SK-N-SH (cell line): ENCODE measurements around the gene ATP2B2. TPM values are rescaled to one million over a fixed set of nuclear protein-coding genes. Genes with fewer than 3 reads are reported as not detected.

Source experiments
- CTCF ChIA-PET: fragments of 300-600, 350-600 bp; formaldehyde crosslinking; extraction: SDS; loops from one replicate; lab custom pipeline; 2021; lab: Yijun Ruan, JAX
- POLR2A ChIA-PET: fragments of 350-600 bp; sonication (Branson Sonifier 250); formaldehyde crosslinking; extraction: SDS; loops from one replicate; lab custom pipeline; 2020; ENCODE audit warnings: antibody characterized with exemption, inconsistent platforms; lab: Yijun Ruan, JAX
- DNase-seq: peaks from one replicate; pipeline ENCODE4 v3.0.0; 2012
- H2AFZ ChIP-seq: fragments of 200-600 bp; sonication (generic); 2 replicates; pipeline ENCODE4 v1.8.1; 2016; ENCODE audit warnings: antibody characterized with exemption, mild to moderate bottlenecking, low read depth
- H3F3A ChIP-seq: fragments of 200-600 bp; sonication (generic); replicated peaks from 2 replicates; pipeline ENCODE3; 2016; ENCODE audit warnings: antibody characterized with exemption, mild to moderate bottlenecking; ENCODE audit not compliant: insufficient read depth
- H3K27ac ChIP-seq, 2 experiments: fragments of 200-500 bp in 1 of 2; fragments of 200-600 bp in 1 of 2; sonication (Bioruptor generic) in 1 of 2; sonication (generic), shearing (Covaris generic) in 1 of 2; 2 replicates each; pipeline versions ENCODE4 v1.5.1 to v1.6.1; 2014 to 2016; ENCODE audit warnings: low read depth in 2 of 2, inconsistent platforms in 1 of 2, low read length in 1 of 2, mild to moderate bottlenecking in 1 of 2, mixed read lengths in 1 of 2
- H3K27me3 ChIP-seq: fragments of 200-600 bp; sonication (generic), shearing (Covaris generic); 2 replicates; pipeline ENCODE4 v1.6.1; 2016; ENCODE audit warnings: mixed run types; ENCODE audit not compliant: insufficient read depth
- H3K36me3 ChIP-seq, 2 experiments: fragments of 200-500 bp in 1 of 2; fragments of 200-600 bp in 1 of 2; sonication (Bioruptor generic) in 1 of 2; sonication (generic) in 1 of 2; replicated peaks in 1 of 2; 2 replicates each; pipeline versions ENCODE3 to v1.5.1; 2014 to 2016; ENCODE audit warnings: low read length in 1 of 2, mild to moderate bottlenecking in 1 of 2; ENCODE audit not compliant: insufficient read depth in 2 of 2, control insufficient read depth in 1 of 2
- H3K4me1 ChIP-seq, 2 experiments: fragments of 200-500 bp in 1 of 2; fragments of 200-600 bp in 1 of 2; sonication (Bioruptor generic) in 1 of 2; sonication (generic), shearing (Covaris generic) in 1 of 2; 2 replicates each; pipeline versions ENCODE4 v1.5.1 to v1.6.1; 2014 to 2016; ENCODE audit warnings: low read depth in 1 of 2, low read length in 1 of 2, mixed run types in 1 of 2; ENCODE audit not compliant: insufficient read depth in 2 of 2, control insufficient read depth in 1 of 2
- H3K4me2 ChIP-seq: fragments of 200-600 bp; sonication (generic), shearing (Covaris generic); 2 replicates; pipeline ENCODE4 v1.6.1; 2017; ENCODE audit warnings: mixed run types
- H3K4me3 ChIP-seq, 2 experiments: fragments of 200-500 bp in 1 of 2; fragments of 200-600 bp in 1 of 2; sonication (Bioruptor generic) in 1 of 2; sonication (generic), shearing (Covaris generic) in 1 of 2; 2 replicates each; pipeline versions ENCODE4 v1.5.1 to v1.8.1; 2014 to 2016; ENCODE audit warnings: low read depth in 2 of 2, inconsistent platforms in 1 of 2, low read length in 1 of 2, mild to moderate bottlenecking in 1 of 2, mixed read lengths in 1 of 2, moderate library complexity in 1 of 2
- H3K79me2 ChIP-seq: fragments of 200-600 bp; sonication (generic); 2 replicates; pipeline ENCODE4 v1.8.1; 2017; ENCODE audit warnings: mild to moderate bottlenecking; ENCODE audit not compliant: insufficient read depth
- H3K9ac ChIP-seq: fragments of 200-600 bp; sonication (generic); 2 replicates; pipeline ENCODE4 v1.6.1; 2017; ENCODE audit warnings: mixed run types
- H3K9me2 ChIP-seq: fragments of 200-600 bp; sonication (generic); 2 replicates; pipeline ENCODE4 v1.6.1; 2017; ENCODE audit warnings: mixed run types
- H3K9me3 ChIP-seq: fragments of 200-600 bp; sonication (generic); 2 replicates; pipeline ENCODE4 v1.6.1; 2017; ENCODE audit warnings: mixed run types, mild to moderate bottlenecking, moderate library complexity
- H4K20me1 ChIP-seq: fragments of 200-600 bp; sonication (generic); 2 replicates; pipeline ENCODE4 v1.6.1; 2017; ENCODE audit warnings: mild to moderate bottlenecking, mixed run types; ENCODE audit not compliant: insufficient read depth
- CHD2 ChIP-seq: fragments of 150-350 bp; IDR thresholded peaks from 2 replicates; pipeline ENCODE4 v1.6.1; 2018; ENCODE audit warnings: low read length; ENCODE audit not compliant: partially characterized antibody
- FOXJ3 ChIP-seq: sonication (generic); formaldehyde crosslinking; IDR thresholded peaks from 2 replicates; pipeline ENCODE4 v1.5.1; 2020; ENCODE audit warnings: mild to moderate bottlenecking, missing genetic modification reagents
- GABPA ChIP-seq: IDR thresholded peaks from 2 replicates; pipeline ENCODE4 v1.4.0; 2012; ENCODE audit warnings: low read depth, mild to moderate bottlenecking
- PBX3 ChIP-seq: IDR thresholded peaks from 2 replicates; pipeline ENCODE4; 2012
- POLR2AphosphoS5 ChIP-seq: IDR thresholded peaks from 2 replicates; pipeline ENCODE4 v1.6.1; 2012; ENCODE audit warnings: low read depth, low read length
- RAD21 ChIP-seq: IDR thresholded peaks from 2 replicates; pipeline ENCODE4 v1.6.1; 2012; ENCODE audit warnings: mild to moderate bottlenecking, low read length
- RCOR1 ChIP-seq: fragments of 150-350 bp; IDR thresholded peaks from 2 replicates; pipeline ENCODE4 v1.6.1; 2017; ENCODE audit warnings: antibody characterized with exemption, low read length
- RFX5 ChIP-seq: IDR thresholded peaks from 2 replicates; pipeline ENCODE4 v1.6.1; 2012; ENCODE audit warnings: mild to moderate bottlenecking, improper control_type of control experiment, low read length
- SIN3A ChIP-seq: IDR thresholded peaks from 2 replicates; pipeline ENCODE4 v1.6.1; 2012; ENCODE audit warnings: low read depth, mild to moderate bottlenecking, low read length, moderate library complexity, borderline replicate concordance
- TCF12 ChIP-seq: IDR thresholded peaks from 2 replicates; pipeline ENCODE4 v1.4.0; 2012
- TEAD4 ChIP-seq: IDR thresholded peaks from 2 replicates; pipeline ENCODE4 v1.4.0; 2012; ENCODE audit warnings: mild to moderate bottlenecking, borderline replicate concordance; ENCODE audit not compliant: insufficient read depth
- USF2 ChIP-seq: fragments of 150-350 bp; IDR thresholded peaks from 2 replicates; pipeline ENCODE4 v1.6.1; 2017; ENCODE audit warnings: antibody characterized with exemption, low read length, low read depth, borderline replicate concordance
- YY1 ChIP-seq: IDR thresholded peaks from 2 replicates; pipeline ENCODE4 v1.4.0; 2012; ENCODE audit warnings: low read depth, mild to moderate bottlenecking
- WGBS: methylation state at CpG from one replicate; pipeline ENCODE4 v1.1.6; 2017; ENCODE audit warnings: low lambda C conversion rate; 5-methylcytosine and 5-hydroxymethylcytosine counted together
- polyA plus RNA-seq, 3 experiments: library from polyadenylated mRNA; depleted of rRNA; stranded (reverse); fragments of >200 nt; gene quantifications; 2 replicates each; pipeline ENCODE4 v1.2.3, GENCODE V29; 2012
- TF ChIP-seq, protein P1 (sequence below): fragments of 200-600 bp; sonication (generic); IDR thresholded peaks from 2 replicates; pipeline ENCODE4 v1.6.1; 2017; ENCODE audit warnings: antibody characterized with exemption, mild to moderate bottlenecking, moderate library complexity

Gene ATP2B2
- polyA plus RNA-seq, 1 of the 3 experiments (the other 2 are of a cell fraction): 0.15 TPM

GRCh38 chr3:10519236-10519635 is 13.8 kb upstream of the ATP2B2 start:
- no peaks in the 10 kb centered on the region for H3F3A ChIP-seq
- no peaks in the 10 kb centered on the region for H3K4me1 ChIP-seq
- H3K27ac ChIP-seq: no peak overlapping the region
- H2AFZ ChIP-seq: no peak overlapping the region
- DNase-seq: no peak
- no peak overlapping the region for H3K9ac ChIP-seq
- TF ChIP-seq RFX5 (no peak), YY1 (no peak), FOXJ3 (CRISPR knock-in tag) (no peak), RAD21 (no peak), CHD2 (no peak), POLR2AphosphoS5 (no peak)
- TF ChIP-seq, protein P1, sequence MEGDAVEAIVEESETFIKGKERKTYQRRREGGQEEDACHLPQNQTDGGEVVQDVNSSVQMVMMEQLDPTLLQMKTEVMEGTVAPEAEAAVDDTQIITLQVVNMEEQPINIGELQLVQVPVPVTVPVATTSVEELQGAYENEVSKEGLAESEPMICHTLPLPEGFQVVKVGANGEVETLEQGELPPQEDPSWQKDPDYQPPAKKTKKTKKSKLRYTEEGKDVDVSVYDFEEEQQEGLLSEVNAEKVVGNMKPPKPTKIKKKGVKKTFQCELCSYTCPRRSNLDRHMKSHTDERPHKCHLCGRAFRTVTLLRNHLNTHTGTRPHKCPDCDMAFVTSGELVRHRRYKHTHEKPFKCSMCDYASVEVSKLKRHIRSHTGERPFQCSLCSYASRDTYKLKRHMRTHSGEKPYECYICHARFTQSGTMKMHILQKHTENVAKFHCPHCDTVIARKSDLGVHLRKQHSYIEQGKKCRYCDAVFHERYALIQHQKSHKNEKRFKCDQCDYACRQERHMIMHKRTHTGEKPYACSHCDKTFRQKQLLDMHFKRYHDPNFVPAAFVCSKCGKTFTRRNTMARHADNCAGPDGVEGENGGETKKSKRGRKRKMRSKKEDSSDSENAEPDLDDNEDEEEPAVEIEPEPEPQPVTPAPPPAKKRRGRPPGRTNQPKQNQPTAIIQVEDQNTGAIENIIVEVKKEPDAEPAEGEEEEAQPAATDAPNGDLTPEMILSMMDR: no peak
- TF ChIP-seq, all 33 proteins: peak for 0
- Histone ChIP-seq H3K4me3 (no peak overlapping the region), H3K9me3 (no peaks in the 10 kb centered on the region), H3K4me2 (no peak overlapping the region), H3K27me3 (peaks cover 6% of the 10 kb centered on the region; the same call in 1 of the 2 replicates), H3K79me2 (no peaks in the 10 kb centered on the region), H3K9me2 (no peaks in the 10 kb centered on the region), H3K36me3 (no peaks in the 10 kb centered on the region), H4K20me1 (no peaks in the 10 kb centered on the region)
- 42% methylated on average over 7 of the region's 7 CpGs for WGBS
- CTCF ChIA-PET: interaction anchor here (0.8 to 1.8 kb wide), 5 partner anchors 23 to 219 kb away, joined by 3 read pairs; no protein-coding TSS in a partner anchor
- POLR2A ChIA-PET: no interaction called here

DNA sequence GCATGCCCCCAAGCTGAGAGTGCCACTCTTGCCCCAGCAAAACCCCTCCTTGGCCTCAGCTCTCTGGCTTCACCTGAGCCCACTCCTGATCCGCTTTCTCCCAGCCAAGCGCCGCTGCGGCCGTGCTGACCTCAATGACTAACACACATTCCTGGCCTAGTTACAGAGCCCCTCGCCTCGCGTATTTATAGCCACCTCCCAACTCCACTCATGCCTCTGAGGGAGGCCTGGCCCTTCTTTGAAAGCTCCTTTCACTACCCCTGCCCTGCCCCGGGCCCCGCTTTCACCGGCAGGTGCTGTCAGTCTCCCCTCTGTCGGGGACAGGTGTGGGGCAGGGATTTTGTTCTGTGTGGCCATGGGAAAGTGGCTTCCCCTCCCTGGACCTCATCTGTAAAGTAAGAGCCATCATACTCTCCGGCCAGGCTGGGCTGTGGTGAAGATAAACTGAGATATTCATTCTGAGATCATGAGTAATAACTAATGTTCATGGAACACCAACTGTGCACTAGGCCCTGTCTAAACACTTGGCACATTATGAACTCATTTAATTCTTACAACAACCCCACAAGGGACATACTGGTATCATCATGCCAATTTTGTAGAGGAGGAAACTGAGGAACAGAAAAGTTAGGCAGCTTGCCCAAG is 13.2 kb upstream of the ATP2B2 start:
- no peaks in the 10 kb centered on the region for H3K4me1 ChIP-seq
- no peak overlapping the region for H3K9ac ChIP-seq
- no peaks in the 10 kb centered on the region for H4K20me1 ChIP-seq
- no peaks in the 10 kb centered on the region for H3K9me2 ChIP-seq
- H3K36me3 ChIP-seq: no peaks in the 10 kb centered on the region
- no peaks in the 10 kb centered on the region for H3K9me3 ChIP-seq
- H3K27ac ChIP-seq: no peak overlapping the region
- no peaks in the 10 kb centered on the region for H3K79me2 ChIP-seq
- no peak for DNase-seq
- ChIA-PET POLR2A (no interaction called here), CTCF (interaction anchor here (0.8 to 1.7 kb wide), 4 partner anchors 22 to 220 kb away, joined by 3 read pairs; no protein-coding TSS in a partner anchor)
- TF ChIP-seq GABPA: no peak
- TF ChIP-seq TCF12: no peak
- no peak for TF ChIP-seq RCOR1
- no peak for TF ChIP-seq TEAD4
- TF ChIP-seq PBX3: no peak
- no peak for TF ChIP-seq RAD21
- TF ChIP-seq RFX5: no peak
- TF ChIP-seq SIN3A: no peak
- no peak for TF ChIP-seq USF2
- H3F3A ChIP-seq: no peaks in the 10 kb centered on the region
- peaks cover 6% of the 10 kb centered on the region; the same call in 1 of the 2 replicates for H3K27me3 ChIP-seq
- 56% methylated on average over 13 of the region's 13 CpGs for WGBS
- no peak overlapping the region for H3K4me3 ChIP-seq
- no peak overlapping the region for H2AFZ ChIP-seq
- no peak overlapping the region for H3K4me2 ChIP-seq
